Neural progenitor cell (in vitro differentiated cells): ENCODE measurements around the gene LYRM4.

ENCODE experiments used
- EZH2 ChIP-seq: fragments of 200-600 bp; sonication (generic); IDR thresholded peaks from 2 replicates; pipeline ENCODE4 v1.6.1; 2017; ENCODE audit warnings: antibody characterized with exemption, mild to moderate bottlenecking, moderate library complexity
- EZH2phosphoT487 ChIP-seq: fragments of 200-600 bp; sonication (generic); IDR thresholded peaks from 2 replicates; pipeline ENCODE4 v1.6.1; 2017; ENCODE audit warnings: antibody characterized with exemption
- TF ChIP-seq, protein P1 (sequence below): fragments of 200-600 bp; sonication (generic); IDR thresholded peaks from 2 replicates; pipeline ENCODE4 v1.5.1; 2017; ENCODE audit warnings: antibody characterized with exemption, mild to moderate bottlenecking

DNA sequence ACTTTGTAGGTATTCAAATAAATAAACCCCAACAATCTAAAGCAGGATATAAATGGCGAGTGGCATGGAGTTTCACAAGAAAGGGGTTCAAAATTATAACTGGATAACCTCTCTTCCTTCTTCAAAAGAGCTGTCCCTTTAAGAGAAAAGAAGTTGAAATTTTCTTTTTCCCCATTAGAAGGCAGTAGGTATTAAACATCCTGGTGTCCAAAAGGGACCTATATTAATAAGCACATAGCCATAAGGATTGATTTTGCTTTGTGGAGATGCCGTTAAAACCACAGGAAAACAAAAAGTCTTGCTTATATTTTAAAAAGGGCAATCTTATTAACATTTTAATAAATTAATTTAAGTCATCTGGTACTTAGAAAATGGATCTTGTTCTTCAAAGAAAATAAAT, 76.5 kb downstream of the LYRM4 start:
- TF ChIP-seq EZH2 (no peak), EZH2phosphoT487 (no peak)
- TF ChIP-seq, protein P1, sequence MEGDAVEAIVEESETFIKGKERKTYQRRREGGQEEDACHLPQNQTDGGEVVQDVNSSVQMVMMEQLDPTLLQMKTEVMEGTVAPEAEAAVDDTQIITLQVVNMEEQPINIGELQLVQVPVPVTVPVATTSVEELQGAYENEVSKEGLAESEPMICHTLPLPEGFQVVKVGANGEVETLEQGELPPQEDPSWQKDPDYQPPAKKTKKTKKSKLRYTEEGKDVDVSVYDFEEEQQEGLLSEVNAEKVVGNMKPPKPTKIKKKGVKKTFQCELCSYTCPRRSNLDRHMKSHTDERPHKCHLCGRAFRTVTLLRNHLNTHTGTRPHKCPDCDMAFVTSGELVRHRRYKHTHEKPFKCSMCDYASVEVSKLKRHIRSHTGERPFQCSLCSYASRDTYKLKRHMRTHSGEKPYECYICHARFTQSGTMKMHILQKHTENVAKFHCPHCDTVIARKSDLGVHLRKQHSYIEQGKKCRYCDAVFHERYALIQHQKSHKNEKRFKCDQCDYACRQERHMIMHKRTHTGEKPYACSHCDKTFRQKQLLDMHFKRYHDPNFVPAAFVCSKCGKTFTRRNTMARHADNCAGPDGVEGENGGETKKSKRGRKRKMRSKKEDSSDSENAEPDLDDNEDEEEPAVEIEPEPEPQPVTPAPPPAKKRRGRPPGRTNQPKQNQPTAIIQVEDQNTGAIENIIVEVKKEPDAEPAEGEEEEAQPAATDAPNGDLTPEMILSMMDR = no peak
